Gastroesophageal sphincter (tissue), 4 donors: ENCODE data around the gene RAC2. TPM values are rescaled to one million over a fixed set of nuclear protein-coding genes. Genes with fewer than 3 reads are reported as not detected.

ENCODE experiments used
- ATAC-seq: fragments of 150-250 bp; one replicate; pipeline ENCODE4 v1.9.1; 2016; ENCODE audit warnings: mild to moderate bottlenecking, moderate library complexity
- H3K27ac ChIP-seq, 4 donors: fragments of 200-600 bp; sonication (generic) in 3 of 4; 1 replicate in 3 of 4; 2 replicates in 1 of 4; pipeline ENCODE4 v1.5.1; 2016 to 2019
- H3K27me3 ChIP-seq: fragments of 200-600 bp; sonication (generic); one replicate; pipeline ENCODE4 v1.5.1; 2019
- H3K36me3 ChIP-seq, 2 donors: fragments of 200-600 bp; sonication (generic); one replicate each; pipeline ENCODE4 v1.5.1; 2019; ENCODE audit warnings: control low read depth in 1 of 2
- H3K4me1 ChIP-seq, 3 donors: fragments of 200-600 bp; sonication (generic); 1 replicate in 2 of 3; 2 replicates in 1 of 3; pipeline ENCODE4 v1.5.1; 2016 to 2019; ENCODE audit warnings: control low read depth in 2 of 3
- H3K4me3 ChIP-seq, 2 donors: fragments of 200-600 bp; sonication (generic); one replicate each; pipeline ENCODE4 v1.5.1; 2019; ENCODE audit warnings: mild to moderate bottlenecking in 1 of 2, moderate library complexity in 1 of 2
- H3K9me3 ChIP-seq, 3 donors: fragments of 200-600 bp; sonication (generic); one replicate each; pipeline ENCODE4 v1.5.1; 2017 to 2019; ENCODE audit warnings: control low read depth in 2 of 3
- CTCF ChIP-seq, 4 experiments: fragments of 200-600 bp in 2 of 4; fragments of 450-650 bp in 2 of 4; sonication (generic) in 1 of 4; IDR thresholded peaks; one replicate each; pipeline ENCODE4 v1.5.1; 2017 to 2019; ENCODE audit warnings: antibody characterized with exemption in 4 of 4, mild to moderate bottlenecking in 2 of 4, moderate library complexity in 2 of 4
- EP300 ChIP-seq: sonication (generic); formaldehyde crosslinking; IDR thresholded peaks from one replicate; pipeline ENCODE4 v1.6.1; 2017; ENCODE audit warnings: antibody characterized with exemption, mild to moderate bottlenecking
- POLR2A ChIP-seq, 2 donors: fragments of 450-650 bp; IDR thresholded peaks; one replicate each; pipeline ENCODE4 v1.6.1; 2017; ENCODE audit warnings: antibody characterized with exemption in 2 of 2, mild to moderate bottlenecking in 2 of 2, moderate library complexity in 1 of 2
- POLR2AphosphoS5 ChIP-seq: sonication (generic); formaldehyde crosslinking; IDR thresholded peaks from one replicate; pipeline ENCODE4 v1.6.1; 2017; ENCODE audit warnings: antibody characterized with exemption
- WGBS, 2 donors: methylation state at CpG; one replicate each; pipeline ENCODE4 v1.1.5; 2018; ENCODE audit warnings: low coverage in 1 of 2; 5-methylcytosine and 5-hydroxymethylcytosine counted together
- total RNA-seq, 4 donors: library from RNA; depleted of rRNA; stranded (reverse); fragments of >200 nt; gene quantifications; one replicate each; pipeline ENCODE4 v1.1.0, GENCODE V29; 2016

Gene RAC2
- total RNA-seq, 4 donors from 2014 or later = 2.0 to 11.3 (median 6.4) TPM

GRCh38 chr22:37222440-37222971 lies 21.6 kb downstream of the RAC2 start:
- no peaks in the 10 kb centered on the region for H3K36me3 ChIP-seq
- H3K27ac ChIP-seq = no peak overlapping the region
- H3K27me3 ChIP-seq = peaks cover 43% of the 10 kb centered on the region
- H3K4me1 ChIP-seq = no peaks in the 10 kb centered on the region
- no peak for TF ChIP-seq CTCF (IDR thresholded peaks at IDR 0.05)
- TF ChIP-seq EP300 = no peak
- no peak for TF ChIP-seq POLR2AphosphoS5
- no peak for TF ChIP-seq POLR2A (IDR thresholded peaks at IDR 0.05)
- no peaks in the 10 kb centered on the region for H3K9me3 ChIP-seq
- H3K4me3 ChIP-seq = no peak overlapping the region
- no peak for ATAC-seq
- 51 to 79% methylated on average over 4 to 6 of the region's 8 CpGs for whole genome bisulfite sequencing, 2 donors

GRCh38 chr22:37221424-37222333 lies 22.4 kb downstream of the RAC2 start:
- Histone ChIP-seq H3K36me3 (no peaks in the 10 kb centered on the region), H3K27ac (no peak overlapping the region), H3K4me1 (no peaks in the 10 kb centered on the region), H3K9me3 (no peaks in the 10 kb centered on the region), H3K27me3 (peaks cover 44% of the 10 kb centered on the region), H3K4me3 (no peak overlapping the region)
- no peak for ATAC-seq
- TF ChIP-seq CTCF (IDR thresholded peaks at IDR 0.05) (no peak), POLR2A (IDR thresholded peaks at IDR 0.05) (no peak), EP300 (no peak), POLR2AphosphoS5 (no peak)
- 80 to 94% methylated on average over 3 to 5 of the region's 10 CpGs for WGBS, 2 donors

- peaks cover 49% of the 10 kb centered on the region for H3K27me3 ChIP-seq
- ATAC-seq = no peak
- H3K36me3 ChIP-seq = no peaks in the 10 kb centered on the region
- no peak overlapping the region for H3K27ac ChIP-seq
- no peak overlapping the region for H3K4me3 ChIP-seq
- no peaks in the 10 kb centered on the region for H3K9me3 ChIP-seq
- no peak for TF ChIP-seq POLR2AphosphoS5
- no peak for TF ChIP-seq CTCF (IDR thresholded peaks at IDR 0.05)
- no peak for TF ChIP-seq POLR2A (IDR thresholded peaks at IDR 0.05)
- no peaks in the 10 kb centered on the region for H3K4me1 ChIP-seq
- WGBS, 2 donors = 60 to 80% methylated on average over 4 of the region's 4 CpGs
These were observed 23.5 kb downstream of the RAC2 start for GRCh38 chr22:37220543-37220981.

GRCh38 chr22:37219533-37219932 lies 24.5 kb downstream of the RAC2 start:
- 56 to 79% methylated on average over 3 to 4 of the region's 6 CpGs for WGBS, 2 donors
- no peaks in the 10 kb centered on the region for H3K36me3 ChIP-seq

More at GRCh38 chr22:37219533-37219932, 24.5 kb downstream of the RAC2 start:
- no peak overlapping the region for H3K27ac ChIP-seq
- TF ChIP-seq CTCF (IDR thresholded peaks at IDR 0.05) = no peak
- no peak for TF ChIP-seq POLR2AphosphoS5
- TF ChIP-seq EP300 = no peak
- no peak for TF ChIP-seq POLR2A (IDR thresholded peaks at IDR 0.05)
- no peak overlapping the region for H3K4me3 ChIP-seq
- no peak for ATAC-seq
- H3K4me1 ChIP-seq = no peaks in the 10 kb centered on the region
- H3K27me3 ChIP-seq = peaks cover 53% of the 10 kb centered on the region
- no peaks in the 10 kb centered on the region for H3K9me3 ChIP-seq
